HTERT RPE-1 (cell line): ENCODE results near the gene RAB9B.
"Not testable (repeated sequence)": the region's sequence is repeated elsewhere in the genome, so short reads cannot be mapped to it uniquely, and the experiment has no call there.

Experiments
- in situ Hi-C: fragments of 300-500 bp; cut with MboI; formaldehyde crosslinking; loops from 4 replicates; pipeline ENCODE4 v1.14.3; 2020; ENCODE audit warnings: low sequenced_read_pairs

Gene RAB9B

DNA sequence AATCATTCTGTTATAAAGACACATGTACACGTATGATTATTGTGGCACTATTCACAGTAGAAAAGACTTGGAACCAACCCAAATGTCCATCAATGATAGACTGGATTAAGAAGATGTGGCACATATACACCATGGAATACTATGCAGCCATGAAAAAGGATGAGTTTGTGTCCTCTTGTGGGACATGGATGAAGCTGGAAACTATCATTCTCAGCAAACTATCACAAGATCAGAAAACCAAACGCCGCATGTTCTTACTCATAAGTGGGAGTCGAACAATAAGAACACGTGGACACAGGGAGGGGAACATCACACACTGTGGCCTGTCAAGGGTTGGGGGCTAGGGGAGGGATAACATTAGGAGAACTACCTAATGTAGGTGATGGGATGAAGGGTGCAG is 15.0 kb downstream of the RAB9B start:
- in situ Hi-C loops = not testable (repeated sequence)

DNA sequence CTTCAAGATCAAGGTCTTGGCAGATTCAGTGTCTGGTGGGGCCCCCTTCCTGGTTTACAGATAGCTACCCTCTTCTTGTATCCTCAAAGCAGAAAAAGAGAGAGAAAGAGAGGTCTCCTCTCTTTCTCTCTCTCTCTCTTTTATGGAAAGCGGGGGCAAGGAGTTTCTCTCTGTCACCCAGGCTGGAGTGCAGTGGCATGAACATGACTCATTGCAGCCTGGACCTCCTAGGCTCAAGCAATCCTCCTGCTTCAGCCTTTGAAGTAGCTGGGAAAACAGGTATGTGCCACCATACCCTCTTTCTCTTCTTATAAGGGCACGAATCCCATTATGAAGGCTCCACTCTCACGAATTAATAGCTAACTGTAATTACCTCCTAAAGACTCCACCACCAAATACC is 20.2 kb downstream of the RAB9B start:
- in situ Hi-C loops = no loop called here

DNA sequence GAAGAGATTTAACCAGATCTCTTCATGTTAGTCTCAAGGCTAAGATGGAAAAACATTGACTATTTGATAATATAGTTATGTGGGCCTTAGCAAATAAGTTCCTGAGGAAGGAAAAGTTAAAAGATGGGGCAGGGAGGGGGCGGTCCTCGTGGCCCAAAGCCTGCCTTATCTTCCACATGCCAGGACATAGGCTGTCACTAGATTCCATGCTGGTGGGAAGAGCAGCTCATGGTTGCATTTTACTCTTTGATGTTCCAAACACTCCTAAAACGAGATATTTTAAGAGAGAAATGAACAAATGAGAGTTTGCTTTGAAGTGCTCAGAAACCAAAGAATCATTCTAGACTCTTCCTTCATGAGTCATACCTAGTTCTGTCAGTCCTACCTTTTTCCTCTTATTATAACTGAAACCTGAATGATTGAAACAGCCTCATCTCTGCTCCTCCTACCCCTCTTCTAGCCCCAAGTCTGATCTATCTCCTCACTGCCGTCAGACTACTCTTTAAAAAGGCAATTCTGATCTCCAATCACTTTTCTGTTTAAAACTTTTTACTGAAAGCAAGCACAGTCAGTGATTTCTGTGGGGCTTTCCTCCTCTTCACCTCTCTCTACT is 25.1 kb downstream of the RAB9B start:
- in situ Hi-C loops = no loop called here

- in situ Hi-C loops = no loop called here
Measured at GRCh38 chrX:103805860-103806259, 26.2 kb downstream of the RAB9B start.

DNA sequence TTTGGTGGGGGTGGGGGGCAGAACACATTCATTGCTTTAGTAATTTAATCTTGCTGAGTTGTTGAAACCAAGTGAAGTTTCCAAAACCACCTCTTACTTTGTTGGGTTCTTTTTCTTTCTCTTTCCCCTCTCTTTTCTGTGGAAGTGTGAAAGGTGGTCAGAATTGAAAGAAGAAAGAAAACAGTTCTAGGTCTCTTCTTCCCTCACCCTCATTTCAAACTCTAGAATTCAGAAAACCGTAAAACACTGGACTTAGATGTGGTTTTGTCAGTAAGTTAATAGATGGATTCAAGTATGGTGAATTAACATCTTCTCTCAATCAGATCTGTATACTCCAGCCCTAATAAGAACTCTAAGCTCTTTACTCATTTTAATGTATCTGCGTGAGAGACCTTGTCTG is 31.7 kb downstream of the RAB9B start:
- in situ Hi-C loops = no loop called here

DNA sequence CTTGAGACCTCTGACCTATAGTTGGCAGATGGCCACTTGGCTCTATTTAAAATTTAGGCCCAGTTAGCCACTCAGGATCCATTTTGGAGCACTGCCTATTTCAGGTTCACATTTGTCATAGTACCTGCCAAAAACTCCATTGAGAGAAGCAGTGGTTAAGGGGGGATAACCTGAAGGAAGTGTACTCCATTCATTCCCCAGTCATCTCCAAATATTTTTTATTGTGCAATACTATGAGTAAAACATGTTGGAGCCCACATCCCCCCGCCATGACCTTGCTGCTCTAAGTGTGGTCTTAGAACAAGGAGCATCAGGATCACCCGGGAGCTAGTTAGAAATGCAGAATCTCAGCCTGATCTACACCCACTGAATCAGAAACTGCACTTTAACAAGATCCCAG is 34.4 kb downstream of the RAB9B start:
- in situ Hi-C loops = no loop called here

DNA sequence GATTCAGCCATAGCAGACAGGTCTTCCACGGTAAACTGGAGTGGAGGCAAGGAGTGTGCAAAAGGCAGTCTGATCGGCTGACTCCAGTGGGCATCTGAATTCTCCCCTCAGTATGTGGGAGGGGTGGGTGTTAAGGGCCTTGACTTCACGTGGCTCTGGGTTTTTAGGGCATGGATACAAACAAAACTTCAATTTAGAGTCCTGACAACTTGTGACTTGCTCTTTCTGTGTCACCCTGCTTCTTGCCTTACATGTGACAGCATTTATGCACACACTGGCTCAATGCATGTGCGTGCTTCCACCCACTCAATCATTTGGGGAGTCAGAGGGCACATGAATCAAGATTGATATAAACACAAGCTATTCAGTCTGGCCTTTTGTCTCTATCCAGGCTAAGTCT is 37.9 kb downstream of the RAB9B start:
- in situ Hi-C loops = no loop called here

DNA sequence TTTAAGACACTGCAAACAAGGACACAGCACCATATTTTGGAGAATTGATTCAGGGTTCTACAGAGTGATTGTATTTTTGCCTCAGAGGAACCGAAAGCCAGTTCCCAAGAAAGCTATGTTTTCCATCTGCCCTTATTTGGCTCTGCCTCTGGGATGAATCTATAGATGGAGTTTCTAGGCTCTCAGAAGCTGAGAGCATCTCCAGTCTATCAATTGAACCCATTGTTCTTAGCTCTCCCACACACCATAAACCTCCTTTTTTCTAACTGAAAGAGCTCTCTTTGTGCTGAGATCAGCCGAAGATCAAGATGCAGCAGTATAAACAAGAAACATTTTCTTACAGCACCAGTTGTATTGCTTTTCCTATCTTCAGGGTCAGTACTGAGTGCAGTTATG is 38.5 kb downstream of the RAB9B start:
- in situ Hi-C loops = no loop called here

- in situ Hi-C loops = no loop called here
Measured at GRCh38 chrX:103792916-103793544, 39.0 kb downstream of the RAB9B start.

DNA sequence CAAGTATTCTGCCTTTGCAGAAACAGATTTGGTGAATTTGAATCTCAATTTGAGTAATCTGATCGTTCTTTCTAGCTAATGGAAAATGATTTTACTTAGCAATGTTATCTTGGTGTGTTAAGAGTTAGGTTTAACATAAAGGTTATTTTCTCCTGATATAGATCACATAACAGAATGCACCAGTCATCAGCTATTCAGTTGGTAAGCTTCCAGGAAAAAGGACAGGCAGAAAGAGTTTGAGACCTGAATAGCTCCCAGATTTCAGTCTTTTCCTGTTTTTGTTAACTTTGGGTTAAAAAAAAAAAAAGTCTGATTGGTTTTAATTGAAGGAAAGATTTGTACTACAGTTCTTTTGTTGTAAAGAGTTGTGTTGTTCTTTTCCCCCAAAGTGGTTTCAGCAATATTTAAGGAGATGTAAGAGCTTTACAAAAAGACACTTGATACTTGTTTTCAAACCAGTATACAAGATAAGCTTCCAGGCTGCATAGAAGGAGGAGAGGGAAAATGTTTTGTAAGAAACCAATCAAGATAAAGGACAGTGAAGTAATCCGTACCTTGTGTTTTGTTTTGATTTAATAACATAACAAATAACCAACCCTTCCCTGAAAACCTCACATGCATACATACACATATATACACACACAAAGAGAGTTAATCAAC is 40.1 kb downstream of the RAB9B start:
- in situ Hi-C loops = no loop called here

DNA sequence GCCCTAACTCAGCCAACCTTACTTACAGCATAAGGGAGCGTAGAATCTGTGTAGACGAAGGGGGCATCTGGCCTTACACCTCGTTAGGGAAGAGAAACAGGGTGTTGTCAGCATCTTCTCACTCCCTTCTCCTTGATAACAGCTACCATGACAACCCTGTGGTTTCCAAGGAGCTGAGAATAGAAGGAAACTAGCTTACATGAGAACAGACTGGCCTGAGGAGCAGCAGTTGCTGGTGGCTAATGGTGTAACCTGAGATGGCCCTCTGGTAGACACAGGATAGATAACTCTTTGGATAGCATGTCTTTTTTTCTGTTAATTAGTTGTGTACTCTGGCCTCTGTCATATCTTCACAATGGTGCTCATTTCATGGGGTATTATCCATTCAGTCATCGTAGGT is 40.8 kb downstream of the RAB9B start:
- in situ Hi-C loops = no loop called here

DNA sequence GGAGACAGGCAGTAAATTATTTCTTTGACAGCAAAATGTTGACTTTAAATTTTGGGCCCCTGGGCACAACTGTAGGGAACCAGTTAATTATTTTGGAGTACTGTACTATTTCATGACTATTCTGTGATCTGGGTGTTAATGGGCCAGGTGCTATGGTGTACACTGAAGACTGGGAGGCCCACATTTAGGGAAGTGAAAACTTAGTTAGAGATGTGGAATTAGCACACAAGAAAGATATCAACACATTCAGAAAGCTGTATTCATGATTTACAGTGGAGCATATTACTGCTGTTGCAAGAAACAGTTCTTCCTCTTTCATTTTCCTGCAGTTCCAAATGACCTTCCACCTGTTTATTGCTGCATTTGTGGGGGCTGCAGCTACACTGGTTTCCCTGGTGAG is 43.1 kb downstream of the RAB9B start:
- in situ Hi-C loops = no loop called here

DNA sequence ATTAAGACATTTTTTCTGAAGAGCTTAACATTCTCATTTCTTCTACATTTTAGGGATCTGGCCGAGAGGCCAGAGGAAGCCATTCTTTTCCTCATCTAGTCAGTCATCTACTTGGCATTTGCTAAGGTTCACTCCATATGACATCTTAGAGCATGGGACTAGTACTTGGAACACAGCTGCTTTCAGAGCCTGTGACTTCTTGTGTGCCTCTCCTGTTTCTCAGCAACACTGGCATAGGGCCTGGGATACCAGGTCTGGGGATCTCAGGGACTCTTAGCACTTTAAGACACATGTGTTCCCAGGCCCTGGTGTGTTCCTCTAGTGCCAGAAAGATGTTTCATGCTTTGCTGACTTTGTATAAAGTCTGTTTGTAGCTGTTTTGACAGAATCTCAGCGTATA is 48.1 kb downstream of the RAB9B start:
- in situ Hi-C loops = no loop called here

- in situ Hi-C loops = no loop called here
Measured at GRCh38 chrX:103783196-103783595, 48.9 kb downstream of the RAB9B start.

- in situ Hi-C loops = no loop called here
Measured at GRCh38 chrX:103782640-103783039, 49.4 kb downstream of the RAB9B start.

- in situ Hi-C loops = no loop called here
Measured at GRCh38 chrX:103781706-103782105, 50.4 kb downstream of the RAB9B start.

- in situ Hi-C loops = no loop called here
Measured at GRCh38 chrX:103781062-103781402, 51.0 kb downstream of the RAB9B start.

DNA sequence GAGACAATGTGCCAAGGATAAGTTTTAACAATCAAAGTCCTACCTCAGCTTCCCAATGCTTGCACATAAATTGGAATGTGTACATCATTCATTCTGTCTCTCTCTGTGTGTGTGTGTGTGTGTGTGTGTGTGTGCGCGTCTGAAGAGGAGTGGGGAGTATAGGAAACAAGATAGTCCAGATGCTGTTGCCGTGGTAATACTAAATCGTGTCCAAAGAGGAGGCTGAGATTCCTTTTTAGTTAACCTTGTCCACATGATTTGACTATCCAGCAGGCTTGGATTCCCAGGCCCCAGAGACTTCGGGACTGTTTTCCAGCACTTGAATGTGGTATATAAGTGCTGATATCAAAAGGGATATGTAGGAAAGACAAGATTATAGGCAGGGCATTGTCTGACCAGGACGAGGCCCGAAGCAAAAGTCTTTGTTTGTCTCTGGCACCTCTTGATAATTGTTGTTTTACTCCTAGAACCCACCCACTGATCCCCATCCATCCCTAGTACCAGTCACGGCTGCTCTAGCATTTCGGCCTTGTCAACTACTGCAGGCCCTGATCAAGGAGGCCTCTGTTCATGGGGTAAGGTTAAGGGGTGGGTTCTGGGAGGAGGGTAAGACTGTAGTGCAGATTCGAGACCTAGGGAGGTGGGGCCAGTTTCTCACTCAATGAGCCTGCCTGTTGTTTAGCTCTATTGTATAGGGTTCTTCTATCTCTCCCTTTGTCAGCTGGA is 51.6 kb downstream of the RAB9B start:
- in situ Hi-C loops = no loop called here

GRCh38 chrX:103779141-103779789 is 52.8 kb downstream of the RAB9B start:
- in situ Hi-C loops = no loop called here

DNA sequence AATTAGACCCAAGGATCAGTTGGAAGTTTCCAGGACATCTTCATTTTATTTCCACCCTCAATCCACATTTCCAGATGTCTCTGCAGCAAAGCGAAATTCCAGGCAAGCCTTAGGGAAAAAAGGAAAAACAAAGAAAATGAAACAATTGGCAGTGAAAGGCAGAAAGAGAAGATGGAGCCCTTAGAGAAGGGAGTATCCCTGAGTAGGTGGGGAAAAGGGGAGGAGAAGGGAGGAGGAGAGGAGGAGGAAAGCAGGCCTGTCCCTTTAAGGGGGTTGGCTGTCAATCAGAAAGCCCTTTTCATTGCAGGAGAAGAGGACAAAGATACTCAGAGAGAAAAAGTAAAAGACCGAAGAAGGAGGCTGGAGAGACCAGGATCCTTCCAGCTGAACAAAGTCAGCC is 55.5 kb downstream of the RAB9B start, which contains the start of gene PLP1:
PLP1 (plus strand) TSS at position 295 of the 400 bp plus-strand sequence. CDS start 156 bp downstream, outside the sequence.
- in situ Hi-C loops = no loop called here

GRCh38 chrX:103774070-103774642 is 57.9 kb downstream of the RAB9B start:
- in situ Hi-C loops = no loop called here
